H9 (cell line): ENCODE results near the gene RDH13. TPM values are rescaled to one million over a fixed set of nuclear protein-coding genes. Genes with fewer than 3 reads are reported as not detected.

ENCODE experiments used
- DNase-seq: peaks from one replicate; pipeline ENCODE4 v3.0.0-alpha.2; 2017
- H2AFZ ChIP-seq: one replicate; pipeline ENCODE4 v1.6.1; 2013; ENCODE audit warnings: mild to moderate bottlenecking, low read length, control low read depth, moderate library complexity
- H2AK5ac ChIP-seq: 2 replicates; pipeline ENCODE4 v1.6.1; 2013; ENCODE audit warnings: low read length, control low read depth, mixed read lengths; ENCODE audit not compliant: insufficient read length
- H2BK120ac ChIP-seq: one replicate; pipeline ENCODE4 v1.6.1; 2013; ENCODE audit warnings: low read depth, mild to moderate bottlenecking, low read length, control low read depth, inconsistent platforms; ENCODE audit not compliant: poor library complexity, severe bottlenecking
- H2BK12ac ChIP-seq: 2 replicates; pipeline ENCODE4 v1.6.1; 2013; ENCODE audit warnings: low read length, control low read depth, mixed read lengths, low read depth; ENCODE audit not compliant: insufficient read length
- H2BK15ac ChIP-seq: 2 replicates; pipeline ENCODE4 v1.6.1; 2013; ENCODE audit warnings: low read depth, low read length, control low read depth
- H2BK20ac ChIP-seq: one replicate; pipeline ENCODE4 v1.6.1; 2013; ENCODE audit warnings: low read depth, mild to moderate bottlenecking, low read length, control low read depth, inconsistent platforms; ENCODE audit not compliant: poor library complexity, severe bottlenecking
- H2BK5ac ChIP-seq: 2 replicates; pipeline ENCODE4 v1.6.1; 2013; ENCODE audit warnings: low read length, control low read depth, mixed read lengths; ENCODE audit not compliant: insufficient read length
- H3K14ac ChIP-seq: 2 replicates; pipeline ENCODE4 v1.6.1; 2013; ENCODE audit warnings: low read length, control low read depth; ENCODE audit not compliant: insufficient read depth
- H3K18ac ChIP-seq: 2 replicates; pipeline ENCODE4 v1.6.1; 2013; ENCODE audit warnings: low read depth, mild to moderate bottlenecking, mixed read lengths, low read length, control low read depth; ENCODE audit not compliant: insufficient read length
- H3K23ac ChIP-seq: 2 replicates; pipeline ENCODE4 v1.6.1; 2013; ENCODE audit warnings: low read length, control low read depth, mixed read lengths, low read depth; ENCODE audit not compliant: insufficient read length
- H3K23me2 ChIP-seq: 2 replicates; pipeline ENCODE4 v1.6.1; 2013; ENCODE audit warnings: low read depth, mild to moderate bottlenecking, mixed read lengths, low read length, control low read depth; ENCODE audit not compliant: insufficient read length, poor library complexity, severe bottlenecking
- H3K27ac ChIP-seq: 2 replicates; pipeline ENCODE4 v1.5.1; 2013; ENCODE audit warnings: low read length, control low read depth, mixed read lengths, low read depth; ENCODE audit not compliant: insufficient read length
- H3K27me3 ChIP-seq: 2 replicates; pipeline ENCODE4 v1.6.1; 2013; ENCODE audit warnings: low read length, control low read depth, inconsistent platforms; ENCODE audit not compliant: insufficient read depth
- H3K4ac ChIP-seq: 2 replicates; pipeline ENCODE4 v1.6.1; 2013; ENCODE audit warnings: low read depth, mild to moderate bottlenecking, control low read depth, inconsistent platforms, low read length, moderate library complexity
- H3K4me1 ChIP-seq: 2 replicates; pipeline ENCODE4 v1.6.1; 2013; ENCODE audit warnings: low read length, control low read depth, inconsistent platforms; ENCODE audit not compliant: insufficient read depth
- H3K4me2 ChIP-seq: 2 replicates; pipeline ENCODE4 v1.6.1; 2013; ENCODE audit warnings: low read length, control low read depth, mixed read lengths; ENCODE audit not compliant: insufficient read length, insufficient read depth
- H3K56ac ChIP-seq: 2 replicates; pipeline ENCODE4 v1.6.1; 2013; ENCODE audit warnings: low read depth, mild to moderate bottlenecking, mixed read lengths, low read length, control low read depth; ENCODE audit not compliant: insufficient read length
- H3K79me1 ChIP-seq: 2 replicates; pipeline ENCODE4 v1.6.1; 2013; ENCODE audit warnings: low read depth, mild to moderate bottlenecking, moderate library complexity, low read length, control low read depth, inconsistent platforms; ENCODE audit not compliant: insufficient read depth, poor library complexity, severe bottlenecking
- H3K79me2 ChIP-seq: 2 replicates; pipeline ENCODE4 v1.6.1; 2013; ENCODE audit warnings: low read length, control low read depth, inconsistent platforms; ENCODE audit not compliant: insufficient read depth
- H3K9ac ChIP-seq: 2 replicates; pipeline ENCODE4 v1.6.1; 2013; ENCODE audit warnings: low read length, control low read depth, mixed read lengths; ENCODE audit not compliant: insufficient read length; ENCODE audit errors: extremely low read depth
- H3K9me3 ChIP-seq: one replicate; pipeline ENCODE4 v1.6.1; 2013; ENCODE audit warnings: low read depth, low read length, inconsistent platforms; ENCODE audit not compliant: control insufficient read depth
- H3T11ph ChIP-seq: one replicate; pipeline ENCODE4 v1.6.1; 2013; ENCODE audit warnings: mild to moderate bottlenecking, low read length, control low read depth, inconsistent platforms
- H4K20me1 ChIP-seq: one replicate; pipeline ENCODE4 v1.6.1; 2013; ENCODE audit not compliant: control insufficient read depth, insufficient read length, insufficient read depth
- H4K5ac ChIP-seq: 2 replicates; pipeline ENCODE4 v1.6.1; 2013; ENCODE audit warnings: low read depth, mild to moderate bottlenecking, mixed read lengths, low read length, control low read depth; ENCODE audit not compliant: insufficient read length
- H4K8ac ChIP-seq: replicated peaks from 2 replicates; pipeline ENCODE4 v1.6.1; 2013; ENCODE audit warnings: low read length, control low read depth, mixed read lengths, low read depth; ENCODE audit not compliant: insufficient read length
- H4K91ac ChIP-seq: 2 replicates; pipeline ENCODE4 v1.6.1; 2013; ENCODE audit warnings: low read depth, mild to moderate bottlenecking, moderate library complexity, mixed read lengths, low read length, control low read depth; ENCODE audit not compliant: insufficient read length
- H3K27ac Mint-ChIP-seq, 3 experiments: 2 replicates in 2 of 3; 3 replicates in 1 of 3; pipeline ENCODE4 v1.8.0; 2020 to 2021; ENCODE audit warnings: mixed read lengths in 3 of 3, mild to moderate bottlenecking in 1 of 3, moderate library complexity in 1 of 3
- H3K27me3 Mint-ChIP-seq: 2 replicates; pipeline ENCODE4 v1.8.0; 2021; ENCODE audit warnings: low read depth, mild to moderate bottlenecking, moderate library complexity, mixed read lengths
- H3K36me3 Mint-ChIP-seq, 3 experiments: 2 replicates in 2 of 3; 3 replicates in 1 of 3; pipeline ENCODE4 v1.8.0; 2020 to 2021; ENCODE audit warnings: low read depth in 3 of 3, mixed read lengths in 3 of 3; ENCODE audit not compliant: insufficient read depth in 1 of 3
- H3K4me1 Mint-ChIP-seq, 2 experiments: 2 replicates each; pipeline ENCODE4 v1.8.0; 2020; ENCODE audit warnings: mixed read lengths in 2 of 2
- H3K4me3 Mint-ChIP-seq, 2 experiments: 2 replicates in 1 of 2; 3 replicates in 1 of 2; pipeline ENCODE4 v1.8.0; 2020 to 2021; ENCODE audit warnings: mild to moderate bottlenecking in 2 of 2, mixed read lengths in 2 of 2, moderate library complexity in 1 of 2
- H3K9me3 Mint-ChIP-seq, 2 experiments: 2 replicates in 1 of 2; 3 replicates in 1 of 2; pipeline ENCODE4 v1.8.0; 2020; ENCODE audit warnings: mild to moderate bottlenecking in 2 of 2, mixed read lengths in 2 of 2, moderate library complexity in 1 of 2
- WGBS: extraction: QIAGEN DNeasy Blood & Tissue Kit; methylation state at CpG from one replicate; pipeline ENCODE4 v1.1.7; 2013; ENCODE audit warnings: missing lambda C conversion rate, low lambda C conversion rate, mixed read lengths; ENCODE audit not compliant: insufficient read length; ENCODE audit errors: extremely low coverage; 5-methylcytosine and 5-hydroxymethylcytosine counted together
- total RNA-seq: library from RNA; stranded (reverse); gene quantifications from 2 replicates; pipeline ENCODE4 v1.2.1, GENCODE V29; 2021
- TF ChIP-seq, protein P1 (sequence below): fragments of 200-600 bp; sonication (generic); conservative IDR thresholded peaks from 3 replicates; pipeline ENCODE4 v1.8.0; 2021; ENCODE audit warnings: antibody characterized with exemption, mild to moderate bottlenecking

RDH13 gene
- total RNA-seq, 1 experiment from 2014 or later: 21.5 TPM

DNA sequence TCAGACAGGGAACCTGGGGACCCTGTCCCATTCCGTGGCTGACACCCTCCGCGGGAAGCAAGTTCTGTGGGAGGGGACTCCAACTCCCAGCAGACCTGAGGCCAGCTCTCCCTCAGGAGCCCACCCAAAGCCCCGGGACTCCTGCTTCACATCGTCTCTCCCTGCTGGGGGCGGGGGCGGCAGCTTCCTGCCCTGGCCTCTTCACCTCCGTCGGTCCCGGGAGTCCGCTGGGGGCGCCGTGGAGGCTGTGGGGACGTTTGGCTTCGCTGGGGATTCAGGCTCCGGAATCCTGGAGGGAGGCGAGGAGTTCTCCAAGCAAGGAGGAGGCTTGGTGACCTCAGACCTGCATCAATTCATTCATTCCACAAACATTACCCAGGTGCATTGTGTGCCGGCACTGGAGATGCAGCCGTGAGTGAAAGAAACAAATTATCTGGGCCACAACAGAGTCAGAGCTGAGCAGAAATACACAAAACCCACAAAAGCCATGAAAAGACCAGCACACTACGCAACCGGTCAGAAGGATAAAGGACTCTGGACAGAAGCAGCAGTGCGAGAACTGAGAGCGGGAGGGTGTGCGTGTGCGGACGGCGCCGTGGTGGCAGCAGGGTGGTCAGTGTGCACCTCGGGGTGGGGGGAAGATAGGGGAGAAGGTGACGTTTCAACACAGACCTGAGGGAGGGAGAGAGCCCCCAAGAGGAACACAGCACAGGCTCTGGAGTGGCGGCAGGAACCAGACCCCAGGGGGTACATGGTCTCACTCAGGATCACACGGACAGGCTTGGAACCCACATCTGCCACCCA, 31.7 kb upstream of the RDH13 start:
- Histone ChIP-seq H2BK15ac (no peak overlapping the region), H3K4me1 (no peaks in the 10 kb centered on the region), H3K18ac (no peak overlapping the region), H4K91ac (no peak overlapping the region), H3K79me1 (peaks cover 3% of the 10 kb centered on the region), H3K79me2 (no peaks in the 10 kb centered on the region), H3K9me3 (no peaks in the 10 kb centered on the region), H2BK5ac (no peak overlapping the region), H3K4ac (no peak overlapping the region), H3K23ac (no peak overlapping the region), H3K27ac (no peak overlapping the region), H3K27me3 (no peaks in the 10 kb centered on the region), H3K9ac (no peak overlapping the region), H3K4me2 (no peak overlapping the region), H2BK12ac (no peak overlapping the region), H2AFZ (no peak overlapping the region), H2BK120ac (no peak overlapping the region), H3T11ph (no peak overlapping the region), H3K23me2 (peaks cover 3% of the 10 kb centered on the region), H4K20me1 (peaks cover 2% of the 10 kb centered on the region), H3K14ac (no peak overlapping the region), H2AK5ac (no peak overlapping the region), H2BK20ac (no peak overlapping the region), H3K56ac (no peak overlapping the region), H4K8ac (no peak overlapping the region), H4K5ac (no peak overlapping the region)
- Mint-ChIP-seq H3K4me3 (peak overlapping the region in 1 of 2 experiments; percentile 56; a peak in 1 of 5 replicates), H3K27ac (peak overlapping the region in 2 of 3 experiments; percentile 68 to 91; a peak in 4 of 7 replicates), H3K36me3 (peaks cover 15 to 23% (median 17%) of the 10 kb centered on the region in 3 experiments; a peak in 6 of 7 replicates), H3K9me3 (no peaks in the 10 kb centered on the region; a peak in 1 of 5 replicates), H3K4me1 (peaks cover 4 to 21% of the 10 kb centered on the region in 2 experiments), H3K27me3 (no peaks in the 10 kb centered on the region; the same call in 1 of the 2 replicates)
- DNase-seq: peak; percentile 84
- TF ChIP-seq, protein P1, sequence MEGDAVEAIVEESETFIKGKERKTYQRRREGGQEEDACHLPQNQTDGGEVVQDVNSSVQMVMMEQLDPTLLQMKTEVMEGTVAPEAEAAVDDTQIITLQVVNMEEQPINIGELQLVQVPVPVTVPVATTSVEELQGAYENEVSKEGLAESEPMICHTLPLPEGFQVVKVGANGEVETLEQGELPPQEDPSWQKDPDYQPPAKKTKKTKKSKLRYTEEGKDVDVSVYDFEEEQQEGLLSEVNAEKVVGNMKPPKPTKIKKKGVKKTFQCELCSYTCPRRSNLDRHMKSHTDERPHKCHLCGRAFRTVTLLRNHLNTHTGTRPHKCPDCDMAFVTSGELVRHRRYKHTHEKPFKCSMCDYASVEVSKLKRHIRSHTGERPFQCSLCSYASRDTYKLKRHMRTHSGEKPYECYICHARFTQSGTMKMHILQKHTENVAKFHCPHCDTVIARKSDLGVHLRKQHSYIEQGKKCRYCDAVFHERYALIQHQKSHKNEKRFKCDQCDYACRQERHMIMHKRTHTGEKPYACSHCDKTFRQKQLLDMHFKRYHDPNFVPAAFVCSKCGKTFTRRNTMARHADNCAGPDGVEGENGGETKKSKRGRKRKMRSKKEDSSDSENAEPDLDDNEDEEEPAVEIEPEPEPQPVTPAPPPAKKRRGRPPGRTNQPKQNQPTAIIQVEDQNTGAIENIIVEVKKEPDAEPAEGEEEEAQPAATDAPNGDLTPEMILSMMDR: peak; percentile 54
- no CpG with 5 or more reads among the region's 32 CpGs for WGBS
